Sigmoid colon (tissue), 4 donors: ENCODE measurements around the gene ABHD5.

ENCODE experiments used
- CTCF ChIP-seq, 4 experiments: fragments of 450-650 bp in 3 of 4; fragments of 200-600 bp in 1 of 4; IDR thresholded peaks; one replicate each; pipeline ENCODE4 v1.5.1; 2016 to 2019; ENCODE audit warnings: antibody characterized with exemption in 4 of 4, mild to moderate bottlenecking in 3 of 4, moderate library complexity in 2 of 4
- EP300 ChIP-seq, 4 donors: sonication (generic); formaldehyde crosslinking; IDR thresholded peaks; one replicate each; pipeline ENCODE4 v1.6.1; 2017; ENCODE audit warnings: antibody characterized with exemption in 4 of 4
- POLR2A ChIP-seq, 2 donors: fragments of 450-650 bp; IDR thresholded peaks; one replicate each; pipeline ENCODE4 v1.6.1; 2016; ENCODE audit warnings: antibody characterized with exemption in 2 of 2, mild to moderate bottlenecking in 2 of 2, moderate library complexity in 2 of 2
- POLR2AphosphoS5 ChIP-seq, 4 donors: sonication (generic); formaldehyde crosslinking; IDR thresholded peaks; one replicate each; pipeline ENCODE4 v1.6.1; 2017; ENCODE audit warnings: antibody characterized with exemption in 4 of 4

- TF ChIP-seq CTCF (IDR thresholded peaks at IDR 0.05): no peak
- TF ChIP-seq POLR2A (IDR thresholded peaks at IDR 0.05): no peak
- no peak for TF ChIP-seq POLR2AphosphoS5 (IDR thresholded peaks at IDR 0.05)
- TF ChIP-seq EP300 (IDR thresholded peaks at IDR 0.05): no peak
These were observed 5.1 kb downstream of the ABHD5 start for GRCh38 chr3:43695863-43696262.
